CD14-positive monocyte (primary cell): ENCODE results near the gene STMN1. TPM values are rescaled to one million over a fixed set of nuclear protein-coding genes. Genes with fewer than 3 reads are reported as not detected.
"Not testable (repeated sequence)": the region's sequence is repeated elsewhere in the genome, so short reads cannot be mapped to it uniquely, and the experiment has no call there.

Source experiments
- DNase-seq, 3 donors: peaks; one replicate each; pipeline ENCODE4 v3.0.0-alpha.2; 2011 to 2022
- H2AFZ ChIP-seq: 2 replicates; pipeline ENCODE4 v1.6.0; 2012; ENCODE audit warnings: mild to moderate bottlenecking, low read depth, low read length, inconsistent platforms; ENCODE audit not compliant: insufficient read depth, poor library complexity, severe bottlenecking
- H3K27ac ChIP-seq, 2 donors: 1 replicate in 1 of 2; 2 replicates in 1 of 2; pipeline ENCODE4 v1.5.1; 2012 to 2013; ENCODE audit warnings: low read length in 2 of 2, control low read depth in 1 of 2, inconsistent platforms in 1 of 2, low read depth in 1 of 2, mild to moderate bottlenecking in 1 of 2
- H3K27me3 ChIP-seq, 2 donors: one replicate each; pipeline versions ENCODE4 v1.6.0 to v1.6.1; 2011 to 2013; ENCODE audit warnings: low read length in 2 of 2; ENCODE audit not compliant: control insufficient read depth in 2 of 2, insufficient read depth in 2 of 2
- H3K36me3 ChIP-seq, 2 donors: replicated peaks in 1 of 2; 1 replicate in 1 of 2; 2 replicates in 1 of 2; pipeline versions ENCODE4 v1.5.1 to v1.6.1; 2012 to 2013; ENCODE audit warnings: low read length in 2 of 2, control low read depth in 1 of 2, inconsistent platforms in 1 of 2, mild to moderate bottlenecking in 1 of 2; ENCODE audit not compliant: insufficient read depth in 2 of 2, control insufficient read depth in 1 of 2
- H3K4me1 ChIP-seq, 2 donors: 1 replicate in 1 of 2; 2 replicates in 1 of 2; pipeline versions ENCODE4 v1.5.1 to v1.6.1; 2012 to 2013; ENCODE audit warnings: low read length in 2 of 2, control low read depth in 1 of 2, inconsistent platforms in 1 of 2, mild to moderate bottlenecking in 1 of 2, moderate library complexity in 1 of 2; ENCODE audit not compliant: insufficient read depth in 2 of 2, control insufficient read depth in 1 of 2
- H3K4me2 ChIP-seq: replicated peaks from 2 replicates; pipeline ENCODE3; 2012; ENCODE audit warnings: low read length, moderate library complexity, mild to moderate bottlenecking; ENCODE audit not compliant: poor library complexity, severe bottlenecking; ENCODE audit errors: extremely low read depth
- H3K4me3 ChIP-seq, 3 experiments: fragments of 200-600 bp in 1 of 3; sonication (generic) in 1 of 3; replicated peaks in 1 of 3; 1 replicate in 2 of 3; 2 replicates in 1 of 3; pipeline ENCODE4 v1.5.1; 2011 to 2013; ENCODE audit warnings: low read length in 3 of 3, mild to moderate bottlenecking in 3 of 3, control low read depth in 2 of 3, low read depth in 2 of 3, inconsistent platforms in 1 of 3, moderate library complexity in 1 of 3
- H3K79me2 ChIP-seq: 2 replicates; pipeline ENCODE4 v1.6.0; 2012; ENCODE audit warnings: mild to moderate bottlenecking, control low read depth, inconsistent platforms, low read length, moderate library complexity; ENCODE audit not compliant: insufficient read depth
- H3K9ac ChIP-seq: 2 replicates; pipeline ENCODE4 v1.6.0; 2017; ENCODE audit warnings: low read length, mild to moderate bottlenecking; ENCODE audit not compliant: insufficient read depth, poor library complexity, severe bottlenecking
- H3K9me3 ChIP-seq, 2 donors: replicated peaks in 1 of 2; 1 replicate in 1 of 2; 2 replicates in 1 of 2; pipeline versions ENCODE4 v1.5.1 to v1.6.1; 2012 to 2013; ENCODE audit warnings: low read length in 2 of 2, control low read depth in 1 of 2; ENCODE audit not compliant: control insufficient read depth in 1 of 2, insufficient read depth in 1 of 2
- H4K20me1 ChIP-seq: 2 replicates; pipeline ENCODE4 v1.6.0; 2012; ENCODE audit warnings: mild to moderate bottlenecking, low read length, control low read depth, moderate library complexity; ENCODE audit not compliant: insufficient read depth
- H3K27ac Mint-ChIP-seq, 7 donors: one replicate each; pipeline ENCODE4 v1.8.0; 2020; ENCODE audit warnings: mild to moderate bottlenecking in 7 of 7, mixed read lengths in 7 of 7, moderate library complexity in 6 of 7, inconsistent platforms in 2 of 7
- H3K27me3 Mint-ChIP-seq, 3 donors: one replicate each; pipeline ENCODE4 v1.8.0; 2021 to 2022; ENCODE audit warnings: low read depth in 3 of 3, mild to moderate bottlenecking in 3 of 3, mixed read lengths in 3 of 3, moderate library complexity in 3 of 3, inconsistent platforms in 1 of 3
- H3K36me3 Mint-ChIP-seq, 2 donors: one replicate each; pipeline ENCODE4 v1.8.0; 2020; ENCODE audit warnings: mixed read lengths in 2 of 2, inconsistent platforms in 1 of 2, mild to moderate bottlenecking in 1 of 2
- H3K4me1 Mint-ChIP-seq: one replicate; pipeline ENCODE4 v1.8.0; 2020; ENCODE audit warnings: mild to moderate bottlenecking, mixed read lengths
- H3K4me3 Mint-ChIP-seq, 2 donors: one replicate each; pipeline ENCODE4 v1.8.0; 2020; ENCODE audit warnings: mild to moderate bottlenecking in 2 of 2, mixed read lengths in 2 of 2, moderate library complexity in 1 of 2
- H3K9me3 Mint-ChIP-seq, 7 donors: one replicate each; pipeline ENCODE4 v1.8.0; 2020 to 2022; ENCODE audit warnings: mixed read lengths in 7 of 7, mild to moderate bottlenecking in 6 of 7, moderate library complexity in 6 of 7, inconsistent platforms in 2 of 7
- CTCF ChIP-seq: fragments of 200-600 bp; IDR thresholded peaks from one replicate; pipeline ENCODE4 v1.8.0; 2022; ENCODE audit warnings: antibody characterized with exemption, mild to moderate bottlenecking
- WGBS: methylation state at CpG from one replicate; pipeline ENCODE4 v1.1.5; 2013; ENCODE audit warnings: missing lambda C conversion rate; ENCODE audit not compliant: insufficient coverage; 5-methylcytosine and 5-hydroxymethylcytosine counted together
- intact Hi-C, 2 donors: fragments of 100-400 bp; cut with micrococcal nuclease; formaldehyde crosslinking; loops; one replicate each; pipeline versions ENCODE4 v1.15.0 to v1.15.1; 2023
- polyA plus RNA-seq, 3 donors: library from polyadenylated mRNA; depleted of rRNA in 1 of 3; unstranded in 2 of 3; stranded (reverse) in 1 of 3; fragments of 300-500 nt in 2 of 3; fragments of >200 nt in 1 of 3; fragmentation: Illumina TruSeq in 2 of 3; gene quantifications; 1 replicate in 2 of 3; 2 replicates in 1 of 3; pipeline ENCODE4 v1.2.3, GENCODE V29; 2012 to 2021

STMN1 gene
- polyA plus RNA-seq, 3 donors = 1.5 to 8.1 (median 3.5) TPM

- Histone ChIP-seq H3K4me3 (no peak overlapping the region), H3K27ac (no peak overlapping the region), H4K20me1 (no peaks in the 10 kb centered on the region), H2AFZ (no peak overlapping the region), H3K36me3 (no peaks in the 10 kb centered on the region), H3K27me3 (no peaks in the 10 kb centered on the region), H3K9me3 (peaks cover 0 to 4% of the 10 kb centered on the region in 2 donors), H3K4me1 (peaks cover 4 to 5% of the 10 kb centered on the region in 2 donors), H3K79me2 (no peaks in the 10 kb centered on the region), H3K4me2 (no peak overlapping the region), H3K9ac (no peak overlapping the region)
- no peak for TF ChIP-seq CTCF
- intact Hi-C loops = no loop called here
- no peak for DNase-seq
- no peak overlapping the region for H3K4me3 Mint-ChIP-seq
- H3K4me1 Mint-ChIP-seq = peaks cover 13% of the 10 kb centered on the region
- H3K27me3 Mint-ChIP-seq = peaks cover 0 to 5% (median 2%) of the 10 kb centered on the region in 3 donors
- no peaks in the 10 kb centered on the region for H3K36me3 Mint-ChIP-seq
- H3K9me3 Mint-ChIP-seq = peaks cover 0 to 2% (median under 1%) of the 10 kb centered on the region in 7 donors
- no CpG with 5 or more reads among the region's 4 CpGs for WGBS
- no peak overlapping the region for H3K27ac Mint-ChIP-seq
Observed at GRCh38 chr1:25936947-25937346, 30.7 kb upstream of the STMN1 start.

- no peak for DNase-seq
- Histone ChIP-seq H3K27ac (no peak overlapping the region), H3K9ac (no peak overlapping the region), H3K9me3 (no peaks in the 10 kb centered on the region), H2AFZ (no peak overlapping the region), H3K79me2 (no peaks in the 10 kb centered on the region), H3K4me1 (peaks cover 22 to 28% of the 10 kb centered on the region in 2 donors), H4K20me1 (no peaks in the 10 kb centered on the region), H3K4me3 (no peak overlapping the region), H3K4me2 (no peak overlapping the region), H3K36me3 (no peaks in the 10 kb centered on the region), H3K27me3 (no peaks in the 10 kb centered on the region)
- H3K27ac Mint-ChIP-seq = peak overlapping the region in 2 of 7 donors; percentile 22 to 34
- no peaks in the 10 kb centered on the region for H3K9me3 Mint-ChIP-seq
- WGBS = 73% methylated on average over 8 of the region's 13 CpGs
- intact Hi-C loops = no loop called here
- peaks cover 39% of the 10 kb centered on the region for H3K4me1 Mint-ChIP-seq
- TF ChIP-seq CTCF = no peak
- peaks cover 0 to 5% (median 2%) of the 10 kb centered on the region in 3 donors for H3K27me3 Mint-ChIP-seq
- H3K4me3 Mint-ChIP-seq = no peak overlapping the region
- H3K36me3 Mint-ChIP-seq = no peaks in the 10 kb centered on the region
Observed at GRCh38 chr1:25933479-25934365, 27.5 kb upstream of the STMN1 start.

GRCh38 chr1:25932811-25933400 is 26.7 kb upstream of the STMN1 start:
- H3K27ac ChIP-seq, H3K9ac ChIP-seq, H3K27ac Mint-ChIP-seq: not testable (repeated sequence)

More at GRCh38 chr1:25932811-25933400, 26.7 kb upstream of the STMN1 start:
- H3K36me3 ChIP-seq, H3K4me3 Mint-ChIP-seq, H4K20me1 ChIP-seq, H3K4me2 ChIP-seq, H3K27me3 Mint-ChIP-seq, H3K4me3 ChIP-seq, H3K79me2 ChIP-seq, DNase-seq, H3K9me3 Mint-ChIP-seq, H3K27me3 ChIP-seq, H3K9me3 ChIP-seq, intact Hi-C loops, H3K36me3 Mint-ChIP-seq, H2AFZ ChIP-seq: not testable (repeated sequence)
- peaks cover 22 to 28% of the 10 kb centered on the region in 2 donors for H3K4me1 ChIP-seq
- over 99% methylated on average over 10 of the region's 12 CpGs for WGBS
- H3K4me1 Mint-ChIP-seq = peaks cover 39% of the 10 kb centered on the region
